ENCODE data around the gene YKT6.

DNA sequence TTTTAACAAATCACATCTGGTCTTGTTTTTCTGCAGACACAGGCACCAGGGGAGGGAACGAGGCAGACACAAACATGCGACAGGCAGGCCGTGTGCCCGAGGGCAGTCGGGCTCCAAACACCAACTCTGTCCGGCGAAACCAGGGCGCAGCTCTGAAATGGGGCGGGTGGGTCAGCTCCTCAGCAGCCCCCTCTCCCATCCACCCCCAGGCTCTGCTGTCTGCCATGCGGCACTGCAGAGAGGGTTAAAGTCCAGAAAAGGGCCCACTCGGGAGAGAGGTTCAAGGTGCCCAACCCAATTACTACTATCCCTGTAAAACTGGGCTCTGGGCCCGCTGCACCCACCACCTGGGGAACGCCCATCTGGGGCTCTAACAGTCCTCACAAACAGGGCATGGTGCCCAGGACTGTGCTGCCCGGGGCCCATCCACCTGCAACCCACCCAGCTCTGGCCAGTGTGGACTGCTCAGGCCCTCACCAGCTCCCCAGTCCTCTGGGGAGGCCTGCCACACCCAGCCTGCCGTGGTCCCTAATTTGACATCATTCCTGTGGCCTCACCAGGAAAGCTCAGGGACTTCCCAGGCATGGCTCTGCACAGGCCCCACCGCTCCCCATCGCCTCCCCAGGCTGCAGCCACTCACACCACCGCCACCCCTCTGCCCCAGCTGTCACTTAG is 18.7 kb downstream of the YKT6 start:
- TF ChIP-seq EZH2 (IDR thresholded peaks at IDR 0.05; ENCODE audit: low read depth, unreplicated experiment): no peak
- TF ChIP-seq, protein P1, sequence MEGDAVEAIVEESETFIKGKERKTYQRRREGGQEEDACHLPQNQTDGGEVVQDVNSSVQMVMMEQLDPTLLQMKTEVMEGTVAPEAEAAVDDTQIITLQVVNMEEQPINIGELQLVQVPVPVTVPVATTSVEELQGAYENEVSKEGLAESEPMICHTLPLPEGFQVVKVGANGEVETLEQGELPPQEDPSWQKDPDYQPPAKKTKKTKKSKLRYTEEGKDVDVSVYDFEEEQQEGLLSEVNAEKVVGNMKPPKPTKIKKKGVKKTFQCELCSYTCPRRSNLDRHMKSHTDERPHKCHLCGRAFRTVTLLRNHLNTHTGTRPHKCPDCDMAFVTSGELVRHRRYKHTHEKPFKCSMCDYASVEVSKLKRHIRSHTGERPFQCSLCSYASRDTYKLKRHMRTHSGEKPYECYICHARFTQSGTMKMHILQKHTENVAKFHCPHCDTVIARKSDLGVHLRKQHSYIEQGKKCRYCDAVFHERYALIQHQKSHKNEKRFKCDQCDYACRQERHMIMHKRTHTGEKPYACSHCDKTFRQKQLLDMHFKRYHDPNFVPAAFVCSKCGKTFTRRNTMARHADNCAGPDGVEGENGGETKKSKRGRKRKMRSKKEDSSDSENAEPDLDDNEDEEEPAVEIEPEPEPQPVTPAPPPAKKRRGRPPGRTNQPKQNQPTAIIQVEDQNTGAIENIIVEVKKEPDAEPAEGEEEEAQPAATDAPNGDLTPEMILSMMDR (conservative IDR thresholded peaks at IDR 0.05; ENCODE audit: low read depth in 2 of 2): no peak
- TF ChIP-seq REST (IDR thresholded peaks at IDR 0.05; ENCODE audit: unreplicated experiment): no peak
- TF ChIP-seq NANOG (IDR thresholded peaks at IDR 0.05; ENCODE audit: borderline replicate concordance): no peak
- no peak for TF ChIP-seq EZH2phosphoT487 (IDR thresholded peaks at IDR 0.05; ENCODE audit: unreplicated experiment)
- no peak for TF ChIP-seq POLR2AphosphoS5 (IDR thresholded peaks at IDR 0.05; ENCODE audit: low read depth)
- TF ChIP-seq CREB1 (CRISPR knock-in tag; IDR thresholded peaks at IDR 0.05; ENCODE audit: low read depth): no peak
- TF ChIP-seq JUNB (IDR thresholded peaks at IDR 0.05; ENCODE audit: unreplicated experiment): no peak
- no peak for TF ChIP-seq ETS1 (IDR thresholded peaks at IDR 0.05)
- no peak for TF ChIP-seq ZNF114 (CRISPR knock-in tag; IDR thresholded peaks at IDR 0.05)
